ENCODE measurements around the gene LETM1.

LETM1 gene

GRCh38 chr4:1880332-1880731 lies 24.4 kb upstream of the LETM1 start:
- DNase-seq (ENCODE audit: low spot score) = no peak
- no peak overlapping the region for H3K27ac ChIP-seq
- TF ChIP-seq CTCF (conservative IDR thresholded peaks at IDR 0.05; ENCODE audit: low read depth) = no peak
- POLR2A ChIA-PET (ENCODE audit: low non-redundant PET) = no interaction called here
- CTCF ChIA-PET = no interaction called here

GRCh38 chr4:1879485-1879884 lies 23.5 kb upstream of the LETM1 start:
- TF ChIP-seq CTCF (conservative IDR thresholded peaks at IDR 0.05; ENCODE audit: low read depth) = no peak
- DNase-seq (ENCODE audit: low spot score) = no peak
- CTCF ChIA-PET = no interaction called here
- POLR2A ChIA-PET (ENCODE audit: low non-redundant PET) = no interaction called here
- peak overlapping the region; percentile 23 for H3K27ac ChIP-seq

- ChIA-PET POLR2A (ENCODE audit: low non-redundant PET) (no interaction called here), CTCF (interaction anchor here (1.7 kb wide), 1 partner anchor 25 kb away, joined by 5 read pairs; no protein-coding TSS in a partner anchor)
- DNase-seq (ENCODE audit: low spot score) = no peak
- no peak for TF ChIP-seq CTCF (conservative IDR thresholded peaks at IDR 0.05; ENCODE audit: low read depth)
- no peak overlapping the region for H3K27ac ChIP-seq
Observed at GRCh38 chr4:1874201-1874600, 18.2 kb upstream of the LETM1 start.

- CTCF ChIA-PET = interaction anchor here (1.7 kb wide), 1 partner anchor 25 kb away, joined by 5 read pairs; no protein-coding TSS in a partner anchor
- H3K27ac ChIP-seq = no peak overlapping the region
- POLR2A ChIA-PET (ENCODE audit: low non-redundant PET) = no interaction called here
- DNase-seq (ENCODE audit: low spot score) = no peak
- TF ChIP-seq CTCF (conservative IDR thresholded peaks at IDR 0.05; ENCODE audit: low read depth) = no peak
Observed at GRCh38 chr4:1873776-1874175, 17.8 kb upstream of the LETM1 start.

GRCh38 chr4:1873291-1873690 lies 17.3 kb upstream of the LETM1 start:
- no peak for DNase-seq (ENCODE audit: low spot score)
- TF ChIP-seq CTCF (conservative IDR thresholded peaks at IDR 0.05; ENCODE audit: low read depth) = no peak
- CTCF ChIA-PET = interaction anchor here (1.7 kb wide), 1 partner anchor 25 kb away, joined by 5 read pairs; no protein-coding TSS in a partner anchor
- POLR2A ChIA-PET (ENCODE audit: low non-redundant PET) = no interaction called here
- no peak overlapping the region for H3K27ac ChIP-seq

GRCh38 chr4:1872870-1873269 lies 16.9 kb upstream of the LETM1 start:
- POLR2A ChIA-PET (ENCODE audit: low non-redundant PET) = no interaction called here
- CTCF ChIA-PET = interaction anchor here (0.6 kb wide), 1 partner anchor 13 kb away, joined by 3 read pairs; no protein-coding TSS in a partner anchor
- DNase-seq (ENCODE audit: low spot score) = no peak
- no peak for TF ChIP-seq CTCF (conservative IDR thresholded peaks at IDR 0.05; ENCODE audit: low read depth)
- H3K27ac ChIP-seq = no peak overlapping the region

All from RWPE1 (cell line).